TTC549 (cell line): ENCODE measurements around the gene STK17A.
"Not testable (repeated sequence)": the region's sequence is repeated elsewhere in the genome, so short reads cannot be mapped to it uniquely, and the experiment has no call there.

Experiments used
- FAIRE-seq: peaks from 2 replicates; lab custom pipeline; 2012; peaks lifted over from hg19 to GRCh38; lab: Jason Lieb, UNC

STK17A gene

GRCh38 chr7:43569424-43569823, 13.5 kb upstream of the STK17A start:
- no peak for FAIRE-seq

- no peak for FAIRE-seq
Measured at GRCh38 chr7:43570688-43571365, 12.1 kb upstream of the STK17A start.

- no peak for FAIRE-seq
Measured at GRCh38 chr7:43572516-43573049, 10.3 kb upstream of the STK17A start.

GRCh38 chr7:43573832-43574231, 9.1 kb upstream of the STK17A start:
- not testable (repeated sequence) for FAIRE-seq

GRCh38 chr7:43575506-43575905, 7.4 kb upstream of the STK17A start:
- no peak for FAIRE-seq

- FAIRE-seq, result no peak
Measured at GRCh38 chr7:43576241-43576640, 6.7 kb upstream of the STK17A start.

GRCh38 chr7:43577485-43577951, 5.4 kb upstream of the STK17A start:
- FAIRE-seq, result no peak

GRCh38 chr7:43583424-43584194, 701 bp downstream of the STK17A start:
- no peak for FAIRE-seq

- FAIRE-seq, result no peak
Measured at GRCh38 chr7:43584195-43584586, 1.3 kb downstream of the STK17A start.

- FAIRE-seq, result not testable (repeated sequence)
Measured at GRCh38 chr7:43584733-43585132, 1.8 kb downstream of the STK17A start.

GRCh38 chr7:43585562-43585961, 2.7 kb downstream of the STK17A start:
- FAIRE-seq, result no peak

GRCh38 chr7:43586251-43586900, 3.5 kb downstream of the STK17A start:
- FAIRE-seq, result no peak

- FAIRE-seq, result no peak
Measured at GRCh38 chr7:43588477-43589132, 5.7 kb downstream of the STK17A start.

GRCh38 chr7:43589133-43589478, 6.2 kb downstream of the STK17A start:
- FAIRE-seq, result no peak

GRCh38 chr7:43589728-43590127, 6.8 kb downstream of the STK17A start:
- no peak for FAIRE-seq

- no peak for FAIRE-seq
Measured at GRCh38 chr7:43590862-43591557, 8.1 kb downstream of the STK17A start.

- FAIRE-seq, result no peak
Measured at GRCh38 chr7:43591558-43592180, 8.8 kb downstream of the STK17A start.

- FAIRE-seq, result no peak
Measured at GRCh38 chr7:43592326-43592725, 9.4 kb downstream of the STK17A start.

GRCh38 chr7:43593010-43593409, 10.1 kb downstream of the STK17A start:
- no peak for FAIRE-seq

- no peak for FAIRE-seq
Measured at GRCh38 chr7:43594020-43594419, 11.1 kb downstream of the STK17A start.

GRCh38 chr7:43596426-43596825, 13.5 kb downstream of the STK17A start:
- FAIRE-seq, result not testable (repeated sequence)
